Measurements from ENCODE around the gene NHSL1.

Gene NHSL1

GRCh38 chr6:138523347-138524210, 24.3 kb upstream of the NHSL1 start:
- DNase-seq = no peak

GRCh38 chr6:138522611-138523010, 23.3 kb upstream of the NHSL1 start:
- DNase-seq = no peak

GRCh38 chr6:138521790-138522189, 22.5 kb upstream of the NHSL1 start:
- no peak for DNase-seq

GRCh38 chr6:138520463-138520862, 21.2 kb upstream of the NHSL1 start:
- no peak for DNase-seq

GRCh38 chr6:138518054-138518453, 18.8 kb upstream of the NHSL1 start:
- DNase-seq = no peak

- no peak for DNase-seq
Measured at GRCh38 chr6:138517635-138518034, 18.3 kb upstream of the NHSL1 start.

- no peak for DNase-seq
Measured at GRCh38 chr6:138515657-138516248, 16.5 kb upstream of the NHSL1 start.

GRCh38 chr6:138514860-138515540, 15.7 kb upstream of the NHSL1 start:
- no peak for DNase-seq

GRCh38 chr6:138512609-138513008, 13.3 kb upstream of the NHSL1 start:
- DNase-seq = no peak

GRCh38 chr6:138510093-138510492, 10.8 kb upstream of the NHSL1 start:
- DNase-seq = no peak

- no peak for DNase-seq
Measured at GRCh38 chr6:138509371-138509770, 10.1 kb upstream of the NHSL1 start.

- no peak for DNase-seq
Measured at GRCh38 chr6:138508676-138508988, 9.3 kb upstream of the NHSL1 start.

GRCh38 chr6:138507977-138508675, 8.8 kb upstream of the NHSL1 start:
- no peak for DNase-seq

GRCh38 chr6:138504764-138505689, 5.7 kb upstream of the NHSL1 start:
- no peak for DNase-seq

GRCh38 chr6:138503881-138504680, 4.8 kb upstream of the NHSL1 start:
- no peak for DNase-seq

GRCh38 chr6:138502546-138502945, 3.3 kb upstream of the NHSL1 start:
- DNase-seq = no peak

- DNase-seq = no peak
Measured at GRCh38 chr6:138500867-138501446, 1.7 kb upstream of the NHSL1 start.

GRCh38 chr6:138500045-138500665, 861 bp upstream of the NHSL1 start:
- DNase-seq = no peak

- DNase-seq = no peak
Measured at GRCh38 chr6:138498629-138499302, 528 bp downstream of the NHSL1 start.

- no peak for DNase-seq
Measured at GRCh38 chr6:138497286-138497685, 2.0 kb downstream of the NHSL1 start.
